SK-N-MC (cell line): ENCODE measurements around the gene CHST15.

Source experiments
- DNase-seq: peaks from one replicate; pipeline ENCODE4 v3.0.0-alpha.2; 2011; ENCODE audit warnings: low read depth, low spot score
- H3K27ac ChIP-seq: fragments of 200-600 bp; sonication (generic); 2 replicates; pipeline ENCODE4 v1.5.1; 2016; ENCODE audit warnings: mixed run types
- H3K36me3 ChIP-seq: fragments of 200-600 bp; sonication (generic); 2 replicates; pipeline ENCODE4 v1.6.1; 2017; ENCODE audit warnings: antibody characterized with exemption, low read length, mixed read lengths; ENCODE audit not compliant: insufficient read depth
- H3K4me3 ChIP-seq: fragments of 200-600 bp; sonication (generic); 2 replicates; pipeline ENCODE4 v1.5.1; 2016
- H3K9ac ChIP-seq: fragments of 200-600 bp; sonication (generic); 2 replicates; pipeline ENCODE4 v1.8.0; 2017; ENCODE audit warnings: mixed run types, mixed read lengths; ENCODE audit not compliant: insufficient read length
- H3K9me3 ChIP-seq: fragments of 200-600 bp; sonication (generic); 2 replicates; pipeline ENCODE4 v1.6.1; 2017; ENCODE audit warnings: low read depth, mild to moderate bottlenecking, antibody characterized with exemption, low read length, moderate library complexity, mixed read lengths
- EZH2 ChIP-seq: fragments of 200-600 bp; sonication (generic); IDR thresholded peaks from one replicate; pipeline ENCODE4 v1.6.1; 2017; ENCODE audit warnings: antibody characterized with exemption
- FOXP2 ChIP-seq: optimal IDR thresholded peaks from 2 replicates; pipeline ENCODE3; 2011; ENCODE audit warnings: mild to moderate bottlenecking, moderate library complexity; ENCODE audit not compliant: insufficient read depth; ENCODE audit errors: extremely low read length, control extremely low read depth
- POLR2AphosphoS5 ChIP-seq: IDR thresholded peaks from 2 replicates; pipeline ENCODE4 v1.6.1; 2012; ENCODE audit warnings: mild to moderate bottlenecking, low read depth, low read length, borderline replicate concordance

The CHST15 gene

DNA sequence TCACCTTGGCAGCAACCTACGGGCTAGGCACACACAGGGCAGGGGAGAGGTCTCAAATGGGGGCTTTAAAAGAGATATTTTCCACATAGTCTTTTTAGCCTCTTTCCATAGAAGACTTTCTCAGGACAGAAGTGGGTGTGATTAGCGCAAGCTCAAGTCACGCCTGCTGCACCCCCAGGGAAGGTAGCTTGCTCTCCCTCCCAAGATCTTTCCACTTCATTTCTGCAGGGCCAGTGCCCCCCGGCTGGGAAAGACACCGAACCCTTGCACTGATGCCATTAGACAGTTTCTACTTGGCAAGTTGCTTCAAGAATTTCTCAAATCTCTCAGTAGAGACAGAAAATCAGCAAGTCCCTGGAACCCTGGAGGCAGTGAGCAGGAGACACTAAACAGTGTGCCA lies 19.4 kb downstream of the CHST15 start:
- DNase-seq = no peak
- Histone ChIP-seq H3K9ac (no peak overlapping the region), H3K36me3 (no peaks in the 10 kb centered on the region), H3K4me3 (no peak overlapping the region), H3K27ac (no peak overlapping the region), H3K9me3 (no peaks in the 10 kb centered on the region)
- no peak for TF ChIP-seq EZH2
- TF ChIP-seq FOXP2 = no peak
- TF ChIP-seq POLR2AphosphoS5 = no peak

DNA sequence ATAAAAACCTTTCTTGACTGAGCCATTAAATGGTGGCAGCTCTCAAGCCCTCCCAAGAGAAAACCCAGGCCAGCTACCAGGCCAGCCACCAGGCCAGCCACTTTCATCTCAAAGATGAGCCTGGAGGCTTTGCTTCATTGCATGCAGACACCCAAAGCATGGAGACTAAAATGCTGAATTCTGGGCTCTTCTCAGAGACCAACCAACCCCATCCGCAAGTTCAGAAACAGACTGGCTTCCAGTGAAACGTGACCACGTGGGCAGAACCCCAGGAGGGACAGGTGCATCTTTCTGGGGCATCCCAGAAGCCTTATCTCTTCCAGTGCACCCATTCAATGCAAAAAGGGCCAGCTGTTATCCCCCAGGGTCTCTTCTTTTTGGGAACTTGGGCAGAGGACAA lies 20.9 kb downstream of the CHST15 start:
- H3K4me3 ChIP-seq = no peak overlapping the region
- DNase-seq = no peak
- no peaks in the 10 kb centered on the region for H3K36me3 ChIP-seq
- H3K9me3 ChIP-seq = no peaks in the 10 kb centered on the region
- no peak for TF ChIP-seq FOXP2
- no peak for TF ChIP-seq POLR2AphosphoS5
- TF ChIP-seq EZH2 = no peak
- no peak overlapping the region for H3K9ac ChIP-seq
- no peak overlapping the region for H3K27ac ChIP-seq

DNA sequence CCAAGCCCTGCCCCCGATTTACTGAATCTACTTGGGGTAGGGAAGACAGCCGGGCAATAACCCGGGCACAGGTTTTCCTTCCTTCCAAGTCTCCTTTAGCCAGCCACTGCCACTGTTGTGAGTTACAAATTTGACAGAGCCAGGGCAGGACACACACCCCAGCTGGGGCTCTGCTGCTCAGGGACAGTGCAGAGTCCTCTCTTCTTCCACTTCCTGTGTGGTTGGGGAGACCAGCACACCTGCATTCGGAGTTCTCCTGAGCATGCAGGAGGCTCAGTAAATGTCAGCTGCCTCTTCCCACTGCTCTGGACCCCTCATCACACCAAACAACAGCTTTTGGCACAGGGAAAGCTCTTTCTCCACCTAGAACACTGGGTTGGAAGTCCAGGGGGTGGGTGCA lies 21.3 kb downstream of the CHST15 start:
- Histone ChIP-seq H3K27ac (no peak overlapping the region), H3K9me3 (no peaks in the 10 kb centered on the region), H3K36me3 (no peaks in the 10 kb centered on the region), H3K9ac (no peak overlapping the region), H3K4me3 (no peak overlapping the region)
- DNase-seq = no peak
- no peak for TF ChIP-seq EZH2
- TF ChIP-seq FOXP2 = no peak
- no peak for TF ChIP-seq POLR2AphosphoS5

DNA sequence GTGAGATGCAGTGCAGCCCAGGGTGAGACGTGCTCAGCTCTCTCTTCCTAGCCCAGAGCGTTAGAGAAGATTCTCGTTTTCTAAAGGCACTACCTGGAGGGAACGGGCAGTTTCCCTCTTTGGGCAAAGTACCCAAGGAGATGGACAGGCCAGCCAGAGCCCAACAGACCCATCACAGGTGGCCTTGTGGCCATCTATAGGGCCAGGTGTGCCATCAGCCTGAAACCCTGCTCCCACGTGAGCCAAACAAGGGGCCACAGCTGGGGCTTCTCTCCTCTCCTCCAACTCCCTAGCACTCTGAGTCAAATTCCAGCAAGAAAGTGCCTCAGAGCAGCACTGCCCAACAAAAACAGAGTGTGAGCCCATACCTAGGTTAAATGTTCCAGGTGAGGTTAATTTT lies 22.3 kb downstream of the CHST15 start:
- Histone ChIP-seq H3K4me3 (no peak overlapping the region), H3K9ac (no peak overlapping the region), H3K27ac (no peak overlapping the region), H3K9me3 (no peaks in the 10 kb centered on the region), H3K36me3 (no peaks in the 10 kb centered on the region)
- TF ChIP-seq POLR2AphosphoS5 (no peak), EZH2 (no peak), FOXP2 (no peak)
- DNase-seq = no peak

DNA sequence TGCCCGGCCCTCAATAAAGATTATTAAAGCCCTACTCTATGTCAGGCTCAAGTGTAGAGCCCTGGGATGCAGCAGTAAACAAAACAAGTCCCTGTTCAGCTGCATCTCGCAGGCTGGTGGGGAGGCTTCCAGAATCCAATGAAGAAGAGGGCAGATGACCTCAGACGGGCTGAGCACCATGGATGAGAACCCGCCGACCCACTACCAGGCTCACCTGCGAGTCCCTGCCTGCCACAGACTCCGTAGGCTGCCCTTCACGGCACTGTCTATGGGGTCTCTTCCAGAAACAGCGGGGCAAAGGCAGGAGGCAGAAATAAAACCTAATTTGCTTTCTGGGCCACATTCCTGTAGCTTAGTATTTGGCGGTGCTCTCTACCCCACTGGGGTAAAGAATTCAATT lies 22.7 kb downstream of the CHST15 start:
- H3K36me3 ChIP-seq = no peaks in the 10 kb centered on the region
- H3K9me3 ChIP-seq = no peaks in the 10 kb centered on the region
- TF ChIP-seq POLR2AphosphoS5 (no peak), FOXP2 (no peak), EZH2 (no peak)
- no peak overlapping the region for H3K9ac ChIP-seq
- no peak overlapping the region for H3K4me3 ChIP-seq
- no peak overlapping the region for H3K27ac ChIP-seq
- no peak for DNase-seq

DNA sequence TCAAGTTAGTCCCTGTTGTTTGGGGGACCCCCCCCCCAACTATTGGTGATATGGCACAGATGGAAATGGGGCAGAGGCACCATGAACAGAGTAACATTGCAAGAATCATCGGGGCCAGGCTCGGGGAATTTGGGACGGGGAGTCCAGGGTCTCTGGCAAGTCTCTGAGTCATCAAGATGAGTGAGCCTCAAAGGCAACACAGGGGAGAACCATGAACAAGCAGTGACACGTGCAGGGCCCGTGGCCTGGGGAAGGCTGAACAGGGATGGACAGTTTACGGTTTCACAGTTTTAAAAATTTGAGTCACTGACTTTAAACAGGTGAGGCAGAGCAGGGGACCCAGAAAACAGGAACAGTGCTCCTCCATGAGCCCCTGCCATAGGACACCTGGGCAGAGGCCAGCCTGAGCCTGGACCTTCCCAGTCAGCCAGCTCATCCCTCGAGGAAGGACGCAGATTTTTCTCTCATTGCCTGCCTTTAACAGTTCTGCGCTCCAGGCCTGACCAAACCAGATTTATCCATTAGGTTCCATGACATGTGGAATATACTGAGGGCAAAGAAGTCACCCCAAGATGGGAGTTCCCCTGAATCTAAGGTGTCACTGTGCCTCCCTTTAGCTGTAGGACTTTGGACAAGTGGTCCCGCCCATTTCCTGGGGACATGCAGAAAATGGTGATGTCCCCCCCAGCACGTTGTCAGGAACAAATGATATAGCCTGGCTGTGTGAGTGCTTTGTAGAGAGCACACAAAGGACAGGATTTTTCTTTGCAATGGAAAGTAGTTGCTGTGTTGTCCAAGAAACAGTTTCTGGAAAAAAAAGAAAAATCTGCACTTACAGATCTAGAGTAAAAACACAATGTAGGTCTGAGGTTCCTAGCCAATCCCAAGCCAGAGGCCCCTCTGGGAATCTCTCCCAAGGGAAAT lies 23.8 kb downstream of the CHST15 start:
- H3K9ac ChIP-seq = no peak overlapping the region
- no peak for DNase-seq
- no peaks in the 10 kb centered on the region for H3K9me3 ChIP-seq
- no peak overlapping the region for H3K27ac ChIP-seq
- TF ChIP-seq EZH2 (no peak), POLR2AphosphoS5 (no peak), FOXP2 (no peak)
- no peaks in the 10 kb centered on the region for H3K36me3 ChIP-seq
- no peak overlapping the region for H3K4me3 ChIP-seq

DNA sequence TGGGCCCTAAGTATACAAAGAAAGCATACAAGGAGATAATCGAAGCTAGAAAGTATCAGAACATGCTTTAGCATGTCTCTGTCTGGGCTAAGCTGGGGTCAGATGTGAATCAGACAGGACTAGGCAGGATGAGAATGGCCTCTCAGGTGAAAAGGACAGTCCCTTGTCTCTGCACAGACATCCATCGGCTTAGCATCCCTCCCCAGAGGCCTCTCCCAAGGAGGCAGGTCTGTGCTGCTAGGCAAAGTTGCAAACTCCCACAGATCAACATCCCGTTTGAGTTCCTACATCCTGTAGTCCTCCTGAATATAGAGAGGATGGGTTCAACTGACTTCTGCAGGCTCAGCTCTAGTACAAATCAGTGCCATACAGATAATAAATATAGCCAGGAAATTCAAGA lies 24.5 kb downstream of the CHST15 start:
- no peak overlapping the region for H3K27ac ChIP-seq
- H3K4me3 ChIP-seq = no peak overlapping the region
- no peaks in the 10 kb centered on the region for H3K36me3 ChIP-seq
- H3K9ac ChIP-seq = no peak overlapping the region
- H3K9me3 ChIP-seq = no peaks in the 10 kb centered on the region
- no peak for DNase-seq
- TF ChIP-seq POLR2AphosphoS5 = no peak
- no peak for TF ChIP-seq EZH2
- no peak for TF ChIP-seq FOXP2

DNA sequence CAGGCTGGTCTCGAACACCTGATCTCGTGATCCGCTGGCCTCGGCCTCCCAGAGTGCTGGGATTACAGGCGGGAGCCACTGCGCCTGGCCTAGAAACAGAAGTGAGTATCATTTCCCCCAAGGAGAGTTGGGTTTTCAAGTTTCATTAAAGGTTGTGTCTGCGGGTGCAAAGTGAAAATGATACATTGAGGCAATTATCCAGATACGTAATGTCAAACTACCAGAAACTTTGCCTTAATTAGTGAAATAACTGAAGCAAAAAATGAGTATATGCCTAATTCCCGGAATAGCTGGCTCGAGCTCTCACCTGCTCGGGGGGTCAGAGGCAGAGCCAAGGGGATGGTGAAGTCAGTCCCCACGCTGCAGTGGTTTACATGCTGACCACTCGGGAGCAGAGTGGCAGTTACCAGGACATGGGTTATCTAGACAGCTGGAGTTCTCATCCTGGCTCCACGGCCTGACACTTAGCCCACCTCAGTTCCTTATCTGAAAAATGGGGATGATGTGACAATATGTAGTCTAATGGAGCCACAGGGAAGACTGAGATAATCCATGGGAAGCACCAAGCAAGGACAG lies 25.5 kb downstream of the CHST15 start:
- H3K9me3 ChIP-seq = no peaks in the 10 kb centered on the region
- no peak overlapping the region for H3K9ac ChIP-seq
- no peak overlapping the region for H3K27ac ChIP-seq
- no peak overlapping the region for H3K4me3 ChIP-seq
- no peak for DNase-seq
- no peaks in the 10 kb centered on the region for H3K36me3 ChIP-seq
- TF ChIP-seq EZH2 = no peak
- TF ChIP-seq FOXP2 = no peak
- no peak for TF ChIP-seq POLR2AphosphoS5
